A549 treated with RU486 at 1 μM for 4 hours (cell line): ENCODE measurements around the gene RAI2. TPM values are rescaled to one million over a fixed set of nuclear protein-coding genes. Genes with fewer than 3 reads are reported as not detected.

Source experiments
- total RNA-seq: library from RNA; stranded (reverse); fragments of 200-300 nt; extraction: Qiagen RNA extraction; gene quantifications from 5 replicates; pipeline ENCODE4 v1.2.3, GENCODE V29; 2022; ENCODE audit warnings: low read depth

The RAI2 gene
- 0.07 to 0.53 TPM (median 0.22 TPM) in 5 replicates for total RNA-seq

GRCh38 chrX:17860811-17861488 is at the start of gene RAI2:
TSS of gene RAI2 (minus strand) at chrX:17861298. CDS start at chrX:17802010, 59,288 bp downstream.

Other genes starting within 250 kb of the RAI2 start
- 4.9 to 7.3 TPM (median 6.6 TPM) in 5 replicates for gene SCML1, start 123.8 kb downstream of the RAI2 start, total RNA-seq